ENCODE results near the gene IL1RAPL2. TPM values are rescaled to one million over a fixed set of nuclear protein-coding genes. Genes with fewer than 3 reads are reported as not detected.

Gene IL1RAPL2
- total and polyA plus RNA-seq, 2 of the 8 experiments (the other 6 are each of a cell fraction or from before 2014, with no cell fraction given) = 0.20 to 1.3 TPM

DNA sequence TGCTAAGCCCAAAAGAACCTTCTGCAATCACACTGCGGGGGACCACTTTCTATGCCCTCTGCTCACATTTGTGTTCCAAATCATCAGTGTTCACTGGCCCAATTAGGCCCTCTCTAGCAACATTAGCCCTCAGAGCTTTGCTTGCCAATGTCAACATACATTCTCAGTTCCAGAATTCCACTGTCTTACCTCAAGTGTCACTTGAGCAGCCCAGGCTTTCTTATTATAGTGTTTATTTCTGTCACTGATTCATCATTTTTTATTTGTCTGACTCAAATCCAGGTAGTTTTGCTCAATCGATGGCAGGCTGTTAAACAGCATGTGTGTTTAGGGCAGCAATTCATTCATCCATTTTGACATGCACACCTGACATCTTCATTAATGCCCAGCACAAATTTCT is 363.3 kb downstream of the IL1RAPL2 start:
- WGBS, 2 experiments (ENCODE audit: extremely low coverage in 1 of 2, insufficient coverage in 1 of 2, insufficient read length in 1 of 2, insufficient replicate concordance in 2 of 2, low coverage in 1 of 2, low lambda C conversion rate in 2 of 2, missing lambda C conversion rate in 1 of 2) = 95% methylated on average over 2 of the region's 2 CpGs; no CpG with 5 or more reads in 1 of the 2 experiments
- Histone ChIP-seq H3K27me3 (replicated peaks in 1 of 4; ENCODE audit: control insufficient read depth in 3 of 4, extremely low read depth in 1 of 4, insufficient read depth in 3 of 4, low read length in 3 of 4) (no peaks in the 10 kb centered on the region), H3K9me3 (ENCODE audit: insufficient read depth in 2 of 2, low read depth in 1 of 2, low read length in 1 of 2) (no peaks in the 10 kb centered on the region), H2AK5ac (ENCODE audit: low read depth, low read length) (no peak overlapping the region), H3K4me3 (ENCODE audit: extremely low read depth in 1 of 4, insufficient read depth in 2 of 4, low read depth in 3 of 4, low read length in 4 of 4) (no peak overlapping the region), H3K23ac (ENCODE audit: insufficient read length) (no peak overlapping the region), H4K8ac (ENCODE audit: extremely low read depth, insufficient read depth, low read length) (no peak overlapping the region), H3K18ac (ENCODE audit: extremely low read depth, low read length) (no peak overlapping the region), H2BK5ac (ENCODE audit: low read depth, low read length) (no peak overlapping the region), H3K9ac (replicated peaks in 1 of 4; ENCODE audit: extremely low read depth in 1 of 4, low read depth in 3 of 4, low read length in 3 of 4) (no peak overlapping the region), H3K14ac (ENCODE audit: insufficient read length) (no peak overlapping the region), H3K4me2 (ENCODE audit: insufficient read depth in 1 of 2, low read depth in 2 of 2, low read length in 2 of 2) (no peak overlapping the region), H3K36me3 (ENCODE audit: control insufficient read depth in 2 of 4, insufficient read depth in 4 of 4, low read length in 3 of 4) (no peaks in the 10 kb centered on the region), H3K27ac (ENCODE audit: low read depth, low read length) (no peak overlapping the region), H3K4ac (replicated peaks; ENCODE audit: insufficient read length, low read depth, low read length) (no peak overlapping the region), H3K79me2 (ENCODE audit: control insufficient read depth in 1 of 2, insufficient read depth in 2 of 2, low read length in 2 of 2) (no peaks in the 10 kb centered on the region), H2BK12ac (ENCODE audit: low read depth, low read length) (no peak overlapping the region), H3K23me2 (ENCODE audit: low read depth, low read length) (no peaks in the 10 kb centered on the region), H4K20me1 (replicated peaks in 1 of 2; ENCODE audit: control insufficient read depth in 1 of 2, insufficient read depth in 2 of 2, low read length in 2 of 2) (no peaks in the 10 kb centered on the region), H4K91ac (replicated peaks; ENCODE audit: insufficient read length, low read length) (no peak overlapping the region), H3K79me1 (ENCODE audit: low read depth, low read length) (no peaks in the 10 kb centered on the region), H4K5ac (ENCODE audit: insufficient read length, low read depth, low read length) (no peak overlapping the region), H2AFZ (ENCODE audit: low read length) (no peak overlapping the region), H2BK120ac (replicated peaks; ENCODE audit: low read depth, low read length) (no peak overlapping the region), H2BK15ac (ENCODE audit: low read length) (no peak overlapping the region), H2BK20ac (ENCODE audit: low read length) (no peak overlapping the region), H3K4me1 (replicated peaks in 1 of 4; ENCODE audit: control insufficient read depth in 3 of 4, insufficient read depth in 4 of 4, low read length in 3 of 4) (no peaks in the 10 kb centered on the region), H3K56ac (replicated peaks; ENCODE audit: insufficient read length, low read depth, low read length) (no peak overlapping the region)
- ChIA-PET CTCF (ENCODE audit: partially characterized antibody) (no interaction called here), POLR2A (ENCODE audit: partially characterized antibody) (no interaction called here)
- FAIRE-seq (no peak), DNase-seq (ENCODE audit: low read depth in 1 of 2, low spot score in 2 of 2) (no peak)
- TF ChIP-seq, protein P1, sequence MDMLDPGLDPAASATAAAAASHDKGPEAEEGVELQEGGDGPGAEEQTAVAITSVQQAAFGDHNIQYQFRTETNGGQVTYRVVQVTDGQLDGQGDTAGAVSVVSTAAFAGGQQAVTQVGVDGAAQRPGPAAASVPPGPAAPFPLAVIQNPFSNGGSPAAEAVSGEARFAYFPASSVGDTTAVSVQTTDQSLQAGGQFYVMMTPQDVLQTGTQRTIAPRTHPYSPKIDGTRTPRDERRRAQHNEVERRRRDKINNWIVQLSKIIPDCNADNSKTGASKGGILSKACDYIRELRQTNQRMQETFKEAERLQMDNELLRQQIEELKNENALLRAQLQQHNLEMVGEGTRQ (IDR thresholded peaks at IDR 0.05; ENCODE audit: low read length) = no peak
- TF ChIP-seq SP1 (IDR thresholded peaks at IDR 0.05; ENCODE audit: low read depth, low read length) (no peak), TBP (IDR thresholded peaks at IDR 0.05; ENCODE audit: low read depth, low read length) (no peak), TEAD4 (IDR thresholded peaks at IDR 0.05; ENCODE audit: low read depth, low read length) (no peak), SUZ12 (IDR thresholded peaks at IDR 0.05; ENCODE audit: low read length) (no peak), SP4 (IDR thresholded peaks at IDR 0.05; ENCODE audit: low read length) (no peak), HDAC2 (IDR thresholded peaks at IDR 0.05; ENCODE audit: borderline replicate concordance in 1 of 2, low read depth in 2 of 2, low read length in 2 of 2) (no peak), MAFK (IDR thresholded peaks at IDR 0.05; ENCODE audit: low read depth, low read length) (no peak), CHD1 (IDR thresholded peaks at IDR 0.05; ENCODE audit: low read depth, low read length) (no peak), RAD21 (IDR thresholded peaks at IDR 0.05 in 1 of 2, conservative IDR thresholded peaks at IDR 0.05 in 1 of 2; ENCODE audit: low read depth in 2 of 2, low read length in 2 of 2) (no peak), CEBPB (IDR thresholded peaks at IDR 0.05; ENCODE audit: low read depth, low read length) (no peak), CREB1 (IDR thresholded peaks at IDR 0.05) (no peak), NRF1 (IDR thresholded peaks at IDR 0.05; ENCODE audit: low read depth, low read length) (no peak), POU5F1 (IDR thresholded peaks at IDR 0.05; ENCODE audit: low read depth, low read length) (no peak), GABPA (IDR thresholded peaks at IDR 0.05; ENCODE audit: borderline replicate concordance, insufficient read depth, low read length) (no peak)

Data from H1 (cell line).